ENCODE data around the gene ZDHHC19. TPM values are rescaled to one million over a fixed set of nuclear protein-coding genes. Genes with fewer than 3 reads are reported as not detected.

ZDHHC19 gene
- total and polyA plus RNA-seq, 2 experiments from 2014 or later = 1.3 to 15.7 TPM

DNA sequence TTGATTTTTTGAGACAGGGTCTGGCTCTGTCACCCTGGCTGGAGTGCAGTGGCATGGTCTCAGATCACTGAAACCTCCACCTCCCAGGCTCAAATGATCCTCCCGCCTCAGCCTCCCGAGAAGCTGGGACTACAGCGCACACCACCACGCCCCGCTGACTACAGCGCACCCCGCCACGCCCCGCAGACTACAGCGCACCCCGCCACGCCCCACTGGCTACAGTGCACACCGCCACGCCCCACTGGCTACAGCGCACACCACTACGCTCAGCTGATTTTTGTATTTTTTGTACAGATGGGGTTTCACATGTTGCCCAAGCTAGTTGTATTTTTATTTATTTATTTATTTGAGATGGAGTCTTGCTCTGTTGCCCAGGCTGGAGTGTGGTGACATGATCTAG, 40.7 kb upstream of the ZDHHC19 start:
- Histone ChIP-seq H3K4me1 (ENCODE audit: insufficient read depth) (no peaks in the 10 kb centered on the region), H4K20me1 (replicated peaks; ENCODE audit: insufficient read depth) (peaks cover 4% of the 10 kb centered on the region; the same call in 1 of the 2 replicates), H3K79me2 (replicated peaks; ENCODE audit: insufficient read depth) (no peaks in the 10 kb centered on the region), H2AFZ (no peak overlapping the region), H3K4me3 (no peak overlapping the region), H3K27me3 (ENCODE audit: insufficient read depth) (no peaks in the 10 kb centered on the region), H3K4me2 (no peak overlapping the region), H3K36me3 (ENCODE audit: insufficient read depth) (no peaks in the 10 kb centered on the region), H3K27ac (ENCODE audit: low read depth) (no peak overlapping the region), H3F3A (replicated peaks; ENCODE audit: low read depth) (peaks cover 4% of the 10 kb centered on the region; the same call in 1 of the 2 replicates), H3K9me2 (ENCODE audit: insufficient read depth) (no peaks in the 10 kb centered on the region)
- ATAC-seq (no peak), DNase-seq (ENCODE audit: low spot score) (no peak)
- Mint-ChIP-seq H3K9me3 (no peaks in the 10 kb centered on the region), H3K4me3 (no peak overlapping the region), H3K27me3 (ENCODE audit: insufficient read depth, low read depth, poor library complexity) (no peaks in the 10 kb centered on the region), H3K27ac (no peak overlapping the region), H3K4me1 (no peaks in the 10 kb centered on the region), H3K36me3 (ENCODE audit: low read depth) (peaks cover 3% of the 10 kb centered on the region; the same call in 2 of the 3 replicates)
- TF ChIP-seq ETS1 (IDR thresholded peaks at IDR 0.05) = no peak

- Histone ChIP-seq H3K79me2 (replicated peaks; ENCODE audit: insufficient read depth) (no peaks in the 10 kb centered on the region), H4K20me1 (replicated peaks; ENCODE audit: insufficient read depth) (peaks cover 4% of the 10 kb centered on the region; the same call in 1 of the 2 replicates), H3K9me2 (ENCODE audit: insufficient read depth) (no peaks in the 10 kb centered on the region), H3K4me1 (ENCODE audit: insufficient read depth) (no peaks in the 10 kb centered on the region), H3K4me2 (no peak overlapping the region), H3F3A (replicated peaks; ENCODE audit: low read depth) (0 out of 2 replicates have a peak, but pooled peaks cover 2% of the 10 kb centered on the region), H2AFZ (no peak overlapping the region), H3K27ac (ENCODE audit: low read depth) (no peak overlapping the region), H3K36me3 (ENCODE audit: insufficient read depth) (no peaks in the 10 kb centered on the region), H3K4me3 (no peak overlapping the region), H3K27me3 (ENCODE audit: insufficient read depth) (no peaks in the 10 kb centered on the region)
- Mint-ChIP-seq H3K4me3 (no peak overlapping the region), H3K9me3 (peaks cover 12% of the 10 kb centered on the region; the same call in 2 of the 3 replicates), H3K4me1 (no peaks in the 10 kb centered on the region), H3K27me3 (ENCODE audit: insufficient read depth, low read depth, poor library complexity) (peaks cover 1% of the 10 kb centered on the region), H3K27ac (no peak overlapping the region), H3K36me3 (ENCODE audit: low read depth) (peaks cover 45% of the 10 kb centered on the region)
- no peak for DNase-seq (ENCODE audit: low spot score)
- no peak for ATAC-seq
- TF ChIP-seq ZNF462 (CRISPR knock-in tag; IDR thresholded peaks at IDR 0.05) (no peak), CTCF (conservative IDR thresholded peaks at IDR 0.05; ENCODE audit: low read depth in 2 of 2) (no peak), EZH2phosphoT487 (IDR thresholded peaks at IDR 0.05; ENCODE audit: unreplicated experiment) (no peak), ZNF114 (CRISPR knock-in tag; IDR thresholded peaks at IDR 0.05) (no peak), JUNB (IDR thresholded peaks at IDR 0.05; ENCODE audit: unreplicated experiment) (no peak), ZNF331 (CRISPR knock-in tag; IDR thresholded peaks at IDR 0.05; ENCODE audit: low read depth) (no peak), EZH2 (IDR thresholded peaks at IDR 0.05; ENCODE audit: low read depth, unreplicated experiment) (no peak)
Measured at GRCh38 chr3:196246612-196247308, 35.6 kb upstream of the ZDHHC19 start.
